Neural cell (in vitro differentiated cells): ENCODE data around the gene FPGS. TPM values are rescaled to one million over a fixed set of nuclear protein-coding genes. Genes with fewer than 3 reads are reported as not detected.

ENCODE experiments used
- H2AFZ ChIP-seq: fragments of 200-600, 300-800 bp; sonication (generic), shearing (Covaris generic); 2 replicates; pipeline ENCODE4 v1.6.0; 2014; ENCODE audit warnings: low read depth, mild to moderate bottlenecking, antibody characterized with exemption, low read length, moderate library complexity
- H3F3A ChIP-seq: fragments of 200-600 bp; shearing (Covaris generic); 2 replicates; pipeline ENCODE4 v1.6.1; 2016; ENCODE audit warnings: mild to moderate bottlenecking, moderate library complexity, mixed read lengths, antibody characterized with exemption, low read length; ENCODE audit not compliant: insufficient read depth, poor library complexity, severe bottlenecking
- H3K27ac ChIP-seq: fragments of 200-600, 300-800 bp; sonication (generic), shearing (Covaris generic); 2 replicates; pipeline ENCODE4 v1.5.1; 2014; ENCODE audit warnings: mild to moderate bottlenecking, low read length, moderate library complexity
- H3K27me3 ChIP-seq: fragments of 300-800, 200-600 bp; sonication (generic), shearing (Covaris generic); 2 replicates; pipeline ENCODE4 v1.6.0; 2014; ENCODE audit warnings: mild to moderate bottlenecking, low read depth, low read length, moderate library complexity; ENCODE audit not compliant: insufficient read depth
- H3K36me3 ChIP-seq: fragments of 300-800, 200-600 bp; sonication (generic), shearing (Covaris generic); 2 replicates; pipeline ENCODE4 v1.5.1; 2014; ENCODE audit warnings: mild to moderate bottlenecking, antibody characterized with exemption, low read length, moderate library complexity; ENCODE audit not compliant: insufficient read depth
- H3K4me2 ChIP-seq: fragments of 300-800, 200-600 bp; sonication (generic), shearing (Covaris generic); 2 replicates; pipeline ENCODE4 v1.6.0; 2014; ENCODE audit warnings: mild to moderate bottlenecking, low read length
- H3K4me3 ChIP-seq: fragments of 300-800, 200-600 bp; sonication (generic), shearing (Covaris generic); 2 replicates; pipeline ENCODE4 v1.5.1; 2014; ENCODE audit warnings: mild to moderate bottlenecking, low read length, moderate library complexity
- H3K79me2 ChIP-seq: fragments of 200-600 bp; shearing (Covaris generic); replicated peaks from 2 replicates; pipeline ENCODE4 v1.6.0; 2014; ENCODE audit warnings: mild to moderate bottlenecking, low read length, moderate library complexity; ENCODE audit not compliant: insufficient read depth
- H3K9ac ChIP-seq: fragments of 300-800, 200-600 bp; sonication (generic), shearing (Covaris generic); 2 replicates; pipeline ENCODE4 v1.6.1; 2016; ENCODE audit warnings: mild to moderate bottlenecking, low read length, mixed read lengths
- H3K9me2 ChIP-seq: fragments of 200-600 bp; shearing (Covaris generic); 2 replicates; pipeline ENCODE4 v1.6.1; 2016; ENCODE audit warnings: mild to moderate bottlenecking, low read length, mixed read lengths; ENCODE audit not compliant: insufficient read depth
- H3K9me3 ChIP-seq: fragments of 200-600, 300-800 bp; sonication (generic), shearing (Covaris generic); 2 replicates; pipeline ENCODE4 v1.6.1; 2016; ENCODE audit warnings: mild to moderate bottlenecking, mixed run types, low read length, moderate library complexity, mixed read lengths
- H4K20me1 ChIP-seq: fragments of 200-600 bp; shearing (Covaris generic); 2 replicates; pipeline ENCODE4 v1.6.1; 2016; ENCODE audit warnings: mild to moderate bottlenecking, mixed run types; ENCODE audit not compliant: insufficient read depth
- CTCF ChIP-seq: fragments of 450-650 bp; IDR thresholded peaks from 2 replicates; pipeline ENCODE4 v1.5.1; 2014; ENCODE audit warnings: antibody characterized with exemption, mild to moderate bottlenecking, moderate library complexity; ENCODE audit not compliant: poor library complexity, severe bottlenecking
- EP300 ChIP-seq: fragments of 450-650 bp; conservative IDR thresholded peaks from 2 replicates; pipeline ENCODE4 v1.6.1; 2014; ENCODE audit warnings: antibody characterized with exemption, mild to moderate bottlenecking, moderate library complexity; ENCODE audit not compliant: poor library complexity, severe bottlenecking
- EZH2 ChIP-seq: fragments of 200-600, 300-800 bp; shearing (Covaris generic), sonication (generic); IDR thresholded peaks from 2 replicates; pipeline ENCODE4 v1.6.1; 2014; ENCODE audit warnings: antibody characterized with exemption, low read length, borderline replicate concordance, mild to moderate bottlenecking; ENCODE audit not compliant: insufficient read depth, poor library complexity, severe bottlenecking
- MXI1 ChIP-seq: fragments of 450-650 bp; conservative IDR thresholded peaks from 2 replicates; pipeline ENCODE4 v1.6.1; 2014; ENCODE audit warnings: antibody characterized with exemption, mild to moderate bottlenecking; ENCODE audit not compliant: poor library complexity, severe bottlenecking
- POLR2AphosphoS5 ChIP-seq: IDR thresholded peaks from 2 replicates; pipeline ENCODE4 v1.6.1; 2012
- RAD21 ChIP-seq: fragments of 450-650 bp; conservative IDR thresholded peaks from 2 replicates; pipeline ENCODE4 v1.6.1; 2014; ENCODE audit warnings: antibody characterized with exemption, mild to moderate bottlenecking, moderate library complexity
- SMC3 ChIP-seq: fragments of 450-650 bp; conservative IDR thresholded peaks from 2 replicates; pipeline ENCODE4 v1.6.1; 2014; ENCODE audit warnings: antibody characterized with exemption, mild to moderate bottlenecking, moderate library complexity; ENCODE audit not compliant: poor library complexity
- TAF1 ChIP-seq: IDR thresholded peaks from 2 replicates; pipeline ENCODE4 v1.6.1; 2012; ENCODE audit warnings: low read depth
- polyA plus RNA-seq: library from polyadenylated mRNA; depleted of rRNA; stranded (reverse); fragments of >200 nt; gene quantifications from 2 replicates; pipeline ENCODE4 v1.2.3, GENCODE V29; 2014
- TF ChIP-seq, protein P1 (sequence below): IDR thresholded peaks from 2 replicates; pipeline ENCODE4 v1.6.1; 2012; ENCODE audit warnings: borderline replicate concordance

FPGS gene
- polyA plus RNA-seq, 1 donor from 2014 or later = 38.4 TPM

- Histone ChIP-seq H3K27me3 (no peaks in the 10 kb centered on the region), H3F3A (no peaks in the 10 kb centered on the region), H3K9ac (no peak overlapping the region), H3K79me2 (peaks cover 8% of the 10 kb centered on the region), H3K9me2 (no peaks in the 10 kb centered on the region), H3K36me3 (no peaks in the 10 kb centered on the region), H3K9me3 (no peaks in the 10 kb centered on the region), H3K27ac (no peak overlapping the region), H4K20me1 (no peaks in the 10 kb centered on the region), H3K4me3 (no peak overlapping the region), H3K4me2 (no peak overlapping the region), H2AFZ (no peak overlapping the region)
- TF ChIP-seq EZH2 (no peak), RAD21 (no peak), TAF1 (no peak), SMC3 (no peak), POLR2AphosphoS5 (no peak), EP300 (no peak), CTCF (no peak), MXI1 (no peak)
- TF ChIP-seq, protein P1, sequence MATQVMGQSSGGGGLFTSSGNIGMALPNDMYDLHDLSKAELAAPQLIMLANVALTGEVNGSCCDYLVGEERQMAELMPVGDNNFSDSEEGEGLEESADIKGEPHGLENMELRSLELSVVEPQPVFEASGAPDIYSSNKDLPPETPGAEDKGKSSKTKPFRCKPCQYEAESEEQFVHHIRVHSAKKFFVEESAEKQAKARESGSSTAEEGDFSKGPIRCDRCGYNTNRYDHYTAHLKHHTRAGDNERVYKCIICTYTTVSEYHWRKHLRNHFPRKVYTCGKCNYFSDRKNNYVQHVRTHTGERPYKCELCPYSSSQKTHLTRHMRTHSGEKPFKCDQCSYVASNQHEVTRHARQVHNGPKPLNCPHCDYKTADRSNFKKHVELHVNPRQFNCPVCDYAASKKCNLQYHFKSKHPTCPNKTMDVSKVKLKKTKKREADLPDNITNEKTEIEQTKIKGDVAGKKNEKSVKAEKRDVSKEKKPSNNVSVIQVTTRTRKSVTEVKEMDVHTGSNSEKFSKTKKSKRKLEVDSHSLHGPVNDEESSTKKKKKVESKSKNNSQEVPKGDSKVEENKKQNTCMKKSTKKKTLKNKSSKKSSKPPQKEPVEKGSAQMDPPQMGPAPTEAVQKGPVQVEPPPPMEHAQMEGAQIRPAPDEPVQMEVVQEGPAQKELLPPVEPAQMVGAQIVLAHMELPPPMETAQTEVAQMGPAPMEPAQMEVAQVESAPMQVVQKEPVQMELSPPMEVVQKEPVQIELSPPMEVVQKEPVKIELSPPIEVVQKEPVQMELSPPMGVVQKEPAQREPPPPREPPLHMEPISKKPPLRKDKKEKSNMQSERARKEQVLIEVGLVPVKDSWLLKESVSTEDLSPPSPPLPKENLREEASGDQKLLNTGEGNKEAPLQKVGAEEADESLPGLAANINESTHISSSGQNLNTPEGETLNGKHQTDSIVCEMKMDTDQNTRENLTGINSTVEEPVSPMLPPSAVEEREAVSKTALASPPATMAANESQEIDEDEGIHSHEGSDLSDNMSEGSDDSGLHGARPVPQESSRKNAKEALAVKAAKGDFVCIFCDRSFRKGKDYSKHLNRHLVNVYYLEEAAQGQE = no peak
These were observed 43.8 kb upstream of the FPGS start for GRCh38 chr9:127758843-127759242.

GRCh38 chr9:127761061-127761460, 41.6 kb upstream of the FPGS start:
- no peak overlapping the region for H3K27ac ChIP-seq

More at GRCh38 chr9:127761061-127761460, 41.6 kb upstream of the FPGS start:
- Histone ChIP-seq H3F3A (no peaks in the 10 kb centered on the region), H3K4me3 (no peak overlapping the region), H3K27me3 (no peaks in the 10 kb centered on the region), H3K79me2 (peaks cover 3% of the 10 kb centered on the region), H3K9ac (no peak overlapping the region), H3K36me3 (no peaks in the 10 kb centered on the region), H4K20me1 (no peaks in the 10 kb centered on the region), H3K9me3 (no peaks in the 10 kb centered on the region), H3K9me2 (no peaks in the 10 kb centered on the region), H3K4me2 (no peak overlapping the region), H2AFZ (no peak overlapping the region)
- TF ChIP-seq, protein P1 = no peak
